HL-60/S4 (cell line): ENCODE data around the gene RNF217.
"Not testable (repeated sequence)": the region's sequence is repeated elsewhere in the genome, so short reads cannot be mapped to it uniquely, and the experiment has no call there.

Source experiments
- in situ Hi-C: fragments of 300-500 bp; cut with MboI; formaldehyde crosslinking; loops from 2 replicates; pipeline ENCODE4 v1.14.3; 2022; ENCODE audit warnings: low sequenced_read_pairs

The RNF217 gene

GRCh38 chr6:124961777-124962638 lies at the start of gene RNF217:
Gene RNF217 (plus strand): TSS chr6:124962437. CDS start chr6:124962545, 108 bp downstream.
- in situ Hi-C loops, result no loop called here

- in situ Hi-C loops, result no loop called here
These were observed 49.2 kb upstream of the RNF217 start for GRCh38 chr6:124913056-124913455.

DNA sequence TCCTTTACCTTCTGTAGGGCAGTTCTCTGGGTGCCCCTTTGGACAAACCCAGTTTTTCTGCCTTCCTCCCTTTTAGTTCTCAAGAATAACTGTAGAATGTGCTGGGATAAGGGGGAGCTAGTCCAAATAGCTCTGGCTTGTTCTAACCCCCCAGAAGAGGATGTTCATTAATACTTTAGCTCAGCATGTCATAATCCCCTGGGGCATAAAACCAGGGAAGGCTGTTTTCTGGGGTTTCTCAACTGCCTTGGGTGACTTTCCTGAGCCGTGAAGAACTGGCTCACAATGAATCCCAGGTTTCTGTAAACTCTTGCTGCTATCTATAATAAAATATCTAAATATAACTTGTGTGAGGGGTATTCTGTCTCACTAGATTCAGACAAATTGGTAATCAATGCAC lies 44.5 kb upstream of the RNF217 start:
- in situ Hi-C loops, result no loop called here

GRCh38 chr6:124919703-124920102 lies 42.5 kb upstream of the RNF217 start:
- in situ Hi-C loops, result not testable (repeated sequence)

GRCh38 chr6:124924333-124924759 lies 37.9 kb upstream of the RNF217 start:
- in situ Hi-C loops, result no loop called here

- in situ Hi-C loops, result no loop called here
These were observed 35.8 kb upstream of the RNF217 start for GRCh38 chr6:124926435-124926834.

DNA sequence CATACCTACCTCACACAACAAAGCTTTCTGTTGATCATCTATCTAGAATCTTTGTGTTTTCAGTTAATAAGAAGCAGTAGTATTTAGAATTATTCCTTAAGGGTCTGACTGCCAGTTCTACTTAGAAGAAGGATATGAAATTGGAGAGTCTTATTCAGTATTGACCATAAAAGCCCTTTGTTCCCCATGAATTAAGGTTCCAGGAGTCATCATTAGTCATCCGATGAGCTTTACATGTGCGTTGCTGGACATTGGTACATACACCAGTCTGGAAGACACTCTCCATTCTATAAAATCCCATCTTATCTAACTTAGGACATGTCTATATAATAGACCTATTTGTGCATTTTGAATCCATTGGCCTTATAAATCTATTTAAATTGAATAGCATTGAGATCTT lies 34.4 kb upstream of the RNF217 start:
- in situ Hi-C loops, result no loop called here

DNA sequence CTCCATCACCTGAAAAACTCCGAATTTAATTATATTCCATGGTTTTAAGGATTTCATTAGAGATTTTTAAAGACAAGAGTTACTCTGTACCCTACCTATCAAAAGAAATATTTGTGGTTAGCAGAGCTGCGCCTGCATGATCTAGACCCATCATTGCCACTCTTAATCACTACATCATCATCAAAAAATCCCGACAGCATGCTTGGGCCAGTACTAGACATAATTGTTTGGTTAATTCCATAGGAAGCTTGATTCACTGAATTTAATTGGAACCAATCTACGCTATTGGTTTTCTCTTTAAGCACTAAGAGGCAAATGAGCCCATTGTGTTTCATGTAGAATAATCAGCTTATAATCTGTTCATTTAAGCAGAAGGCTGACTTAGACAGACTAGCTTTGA lies 33.4 kb upstream of the RNF217 start:
- in situ Hi-C loops, result no loop called here

GRCh38 chr6:124937645-124938044 lies 24.6 kb upstream of the RNF217 start:
- in situ Hi-C loops, result no loop called here

DNA sequence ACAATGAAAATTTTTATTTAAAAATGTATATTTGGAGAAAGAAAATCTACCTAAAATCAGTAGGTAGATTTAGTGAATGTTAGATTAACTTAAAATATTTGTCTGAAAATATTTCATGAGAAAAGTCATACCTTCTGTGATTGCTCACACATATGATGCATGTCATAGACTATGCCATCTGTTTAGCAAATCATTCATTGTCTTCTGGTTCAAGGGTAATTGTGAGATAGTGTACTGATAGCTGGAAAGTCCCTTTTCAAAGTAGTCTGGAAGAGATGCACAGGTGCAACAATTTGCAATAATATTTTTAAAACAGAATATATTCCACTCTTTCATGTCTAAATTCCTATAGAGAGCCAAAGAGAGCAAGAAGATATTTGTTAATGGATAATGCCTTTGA lies 21.0 kb upstream of the RNF217 start:
- in situ Hi-C loops, result no loop called here

DNA sequence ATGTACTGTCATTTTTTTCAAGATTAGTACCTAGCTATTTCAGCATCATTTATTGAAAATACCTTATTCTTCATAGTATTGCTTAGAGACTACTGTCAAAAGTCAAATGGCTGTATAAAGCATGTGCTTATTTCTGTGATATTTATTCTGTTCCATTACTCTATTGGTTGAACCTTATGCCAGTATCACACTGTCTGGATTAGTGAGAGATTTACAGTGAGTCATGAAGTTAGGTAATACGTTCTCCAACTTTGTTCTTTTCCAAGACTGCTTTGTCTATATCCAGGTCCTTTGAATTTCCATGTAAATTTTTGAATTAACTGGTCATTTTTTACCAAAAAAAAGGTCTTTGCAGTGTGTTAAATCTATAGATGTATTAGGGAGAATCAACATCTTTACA lies 18.6 kb upstream of the RNF217 start:
- in situ Hi-C loops, result no loop called here

GRCh38 chr6:124947971-124948451 lies 14.2 kb upstream of the RNF217 start:
- in situ Hi-C loops, result no loop called here

DNA sequence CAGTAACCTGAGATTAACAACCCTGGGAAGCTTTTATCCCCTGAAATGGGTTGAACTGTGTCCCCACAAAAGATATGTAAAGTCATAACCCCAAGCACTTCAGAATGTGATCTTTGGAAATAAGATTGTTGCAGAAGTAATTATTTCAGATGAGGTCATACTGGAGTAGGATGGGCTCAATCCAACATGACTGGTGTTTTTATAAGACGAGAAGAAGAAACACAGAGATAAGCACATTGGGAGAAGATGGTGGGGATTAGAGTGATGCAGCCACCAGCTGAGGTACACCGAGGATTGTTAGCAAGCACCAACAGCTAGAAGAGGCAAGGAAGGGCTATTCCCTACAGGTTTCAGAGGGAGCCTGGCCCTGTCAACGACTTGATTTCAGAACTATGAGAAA lies 12.5 kb upstream of the RNF217 start:
- in situ Hi-C loops, result no loop called here

DNA sequence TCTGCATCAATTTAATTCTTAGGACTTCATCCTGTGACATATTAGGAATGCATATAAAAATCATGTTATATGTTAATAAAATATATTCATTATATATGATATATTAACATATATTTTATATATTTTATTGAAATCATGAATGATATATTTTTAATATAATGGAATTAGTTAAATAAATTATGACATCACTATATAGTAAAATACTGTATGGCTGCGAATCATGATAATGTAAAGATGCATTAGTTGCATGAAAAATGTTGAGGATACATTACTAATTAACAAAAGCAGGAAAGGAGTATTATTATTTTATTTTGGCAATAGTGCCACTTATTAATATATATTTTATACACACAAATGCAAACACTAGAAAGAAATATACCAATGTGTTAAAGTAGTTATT lies 8.4 kb upstream of the RNF217 start:
- in situ Hi-C loops, result no loop called here

- in situ Hi-C loops, result no loop called here
These were observed 7.0 kb upstream of the RNF217 start for GRCh38 chr6:124955108-124955856.

- in situ Hi-C loops, result no loop called here
These were observed 6.2 kb upstream of the RNF217 start for GRCh38 chr6:124956018-124956417.

DNA sequence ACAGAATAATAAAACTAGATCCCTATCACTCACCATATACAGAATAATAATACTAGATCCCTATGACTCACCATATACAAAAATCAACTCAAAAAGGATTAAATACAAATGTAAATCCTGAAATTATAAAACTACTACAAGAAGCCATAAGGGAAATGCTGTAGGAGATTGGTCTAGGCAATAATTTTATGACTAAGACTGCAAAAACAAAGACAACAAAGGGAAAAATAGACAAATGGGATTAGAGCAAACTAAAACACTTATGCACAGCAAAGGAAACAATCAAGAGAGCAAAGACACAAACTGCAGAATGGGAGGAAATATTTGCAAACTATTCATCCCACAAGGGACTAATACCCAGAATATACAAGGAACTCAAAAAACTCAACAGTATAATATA lies 4.1 kb upstream of the RNF217 start:
- in situ Hi-C loops, result no loop called here

- in situ Hi-C loops, result no loop called here
These were observed 3.4 kb upstream of the RNF217 start for GRCh38 chr6:124958759-124959354.

GRCh38 chr6:124960757-124961463 lies 1.3 kb upstream of the RNF217 start:
- in situ Hi-C loops, result no loop called here

GRCh38 chr6:124961464-124961776 lies 817 bp upstream of the RNF217 start:
- in situ Hi-C loops, result no loop called here
